GM19372 (cell line): ENCODE data around the gene HDHD3.
A peak's percentile ranks its signal among the peaks of the same experiment; 100 is the strongest.
"Not testable (repeated sequence)": the region's sequence is repeated elsewhere in the genome, so short reads cannot be mapped to it uniquely, and the experiment has no call there.

Experiments
- ATAC-seq: cut with Tn5 transposase; IDR thresholded peaks from one replicate; pipeline ENCODE4 v1.9.1; 2021; ENCODE audit warnings: mild to moderate bottlenecking, low read depth, moderate library complexity; ENCODE audit not compliant: unreplicated experiment

Gene HDHD3

GRCh38 chr9:113368348-113368981 lies 8.3 kb downstream of the HDHD3 start:
- no peak for ATAC-seq

GRCh38 chr9:113365652-113366051 lies 11.1 kb downstream of the HDHD3 start:
- not testable (repeated sequence) for ATAC-seq

GRCh38 chr9:113364951-113365350 lies 11.8 kb downstream of the HDHD3 start:
- ATAC-seq, result no peak

- ATAC-seq, result no peak
Measured at GRCh38 chr9:113363336-113363735, 13.4 kb downstream of the HDHD3 start.

- ATAC-seq, result no peak
Measured at GRCh38 chr9:113361304-113362018, 15.3 kb downstream of the HDHD3 start.

- no peak for ATAC-seq
Measured at GRCh38 chr9:113360242-113360842, 16.4 kb downstream of the HDHD3 start.

GRCh38 chr9:113359385-113359784 lies 17.4 kb downstream of the HDHD3 start:
- ATAC-seq, result no peak

GRCh38 chr9:113356686-113357292 lies 20.0 kb downstream of the HDHD3 start:
- no peak for ATAC-seq

GRCh38 chr9:113355040-113355596 lies 21.7 kb downstream of the HDHD3 start:
- ATAC-seq, result no peak

GRCh38 chr9:113352411-113352810 lies 24.4 kb downstream of the HDHD3 start:
- ATAC-seq, result no peak

- no peak for ATAC-seq
Measured at GRCh38 chr9:113352006-113352405, 24.8 kb downstream of the HDHD3 start.

GRCh38 chr9:113350937-113351336 lies 25.8 kb downstream of the HDHD3 start:
- no peak for ATAC-seq

- ATAC-seq, result no peak
Measured at GRCh38 chr9:113350107-113350661, 26.6 kb downstream of the HDHD3 start.

GRCh38 chr9:113349445-113350094 lies 27.2 kb downstream of the HDHD3 start, which contains the start of gene BSPRY:
TSS of gene BSPRY (plus strand) at chr9:113349541. CDS start at chr9:113349580, 39 bp downstream.
- ATAC-seq, result peak; percentile 47

- no peak for ATAC-seq
Measured at GRCh38 chr9:113349066-113349444, 27.7 kb downstream of the HDHD3 start.

GRCh38 chr9:113348437-113348836 lies 28.3 kb downstream of the HDHD3 start:
- no peak for ATAC-seq

GRCh38 chr9:113345671-113346070 lies 31.1 kb downstream of the HDHD3 start:
- no peak for ATAC-seq

- no peak for ATAC-seq
Measured at GRCh38 chr9:113345190-113345589, 31.6 kb downstream of the HDHD3 start.

- no peak for ATAC-seq
Measured at GRCh38 chr9:113343732-113344231, 33.0 kb downstream of the HDHD3 start.
